HG02571 (cell line): ENCODE data around the gene WDCP.
"Not testable (repeated sequence)": the region's sequence is repeated elsewhere in the genome, so short reads cannot be mapped to it uniquely, and the experiment has no call there.

Experiments used
- ATAC-seq: cut with Tn5 transposase; IDR thresholded peaks from one replicate; pipeline ENCODE4 v1.9.1; 2021; ENCODE audit warnings: mild to moderate bottlenecking, moderate library complexity; ENCODE audit not compliant: unreplicated experiment

WDCP gene, protein sequence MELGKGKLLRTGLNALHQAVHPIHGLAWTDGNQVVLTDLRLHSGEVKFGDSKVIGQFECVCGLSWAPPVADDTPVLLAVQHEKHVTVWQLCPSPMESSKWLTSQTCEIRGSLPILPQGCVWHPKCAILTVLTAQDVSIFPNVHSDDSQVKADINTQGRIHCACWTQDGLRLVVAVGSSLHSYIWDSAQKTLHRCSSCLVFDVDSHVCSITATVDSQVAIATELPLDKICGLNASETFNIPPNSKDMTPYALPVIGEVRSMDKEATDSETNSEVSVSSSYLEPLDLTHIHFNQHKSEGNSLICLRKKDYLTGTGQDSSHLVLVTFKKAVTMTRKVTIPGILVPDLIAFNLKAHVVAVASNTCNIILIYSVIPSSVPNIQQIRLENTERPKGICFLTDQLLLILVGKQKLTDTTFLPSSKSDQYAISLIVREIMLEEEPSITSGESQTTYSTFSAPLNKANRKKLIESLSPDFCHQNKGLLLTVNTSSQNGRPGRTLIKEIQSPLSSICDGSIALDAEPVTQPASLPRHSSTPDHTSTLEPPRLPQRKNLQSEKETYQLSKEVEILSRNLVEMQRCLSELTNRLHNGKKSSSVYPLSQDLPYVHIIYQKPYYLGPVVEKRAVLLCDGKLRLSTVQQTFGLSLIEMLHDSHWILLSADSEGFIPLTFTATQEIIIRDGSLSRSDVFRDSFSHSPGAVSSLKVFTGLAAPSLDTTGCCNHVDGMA

DNA sequence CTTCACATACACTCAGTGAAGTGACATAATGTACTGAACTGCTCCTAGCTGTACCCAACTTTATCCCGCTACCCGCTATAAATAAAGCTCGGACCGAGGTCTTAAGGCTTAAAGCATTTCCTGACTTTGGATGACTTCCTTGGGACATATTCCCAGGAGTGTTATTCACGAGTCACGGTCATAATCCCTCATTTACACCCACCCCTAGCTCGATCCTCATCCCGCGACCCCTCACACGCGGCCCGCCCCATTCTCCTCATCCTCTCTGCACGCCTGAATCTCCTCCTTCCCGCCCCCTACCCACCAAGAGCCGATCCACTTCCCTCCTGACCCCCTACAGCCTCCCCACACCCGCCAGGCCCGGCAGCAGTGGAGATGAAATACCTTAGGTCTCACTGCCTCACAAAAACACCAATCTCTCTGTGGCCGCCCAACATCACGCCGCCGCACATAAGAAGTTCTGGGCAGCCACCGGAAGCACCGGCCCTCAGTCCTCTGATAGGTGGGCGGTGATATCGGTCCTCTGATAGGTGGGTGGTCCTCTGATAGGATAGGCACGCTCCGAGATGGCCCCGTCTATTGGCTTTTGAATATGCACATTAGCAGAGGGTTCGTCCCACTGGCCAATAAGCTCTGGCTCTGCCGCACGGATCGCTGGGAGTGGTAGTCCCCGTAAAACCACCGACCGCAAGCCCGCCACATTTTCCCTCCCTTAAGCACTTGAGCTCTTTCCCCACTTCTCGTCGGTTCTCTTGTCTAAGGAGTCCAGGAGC, at the start of gene WDCP:
TSS of gene WDCP (minus strand) at position 462 of the 773 bp plus-strand sequence. CDS start 7,897 bp downstream, outside the sequence.
- ATAC-seq = peak; percentile 99

- ATAC-seq = not testable (repeated sequence)
These were observed 48.0 kb upstream of the WDCP start for GRCh38 chr2:24095171-24095677.

DNA sequence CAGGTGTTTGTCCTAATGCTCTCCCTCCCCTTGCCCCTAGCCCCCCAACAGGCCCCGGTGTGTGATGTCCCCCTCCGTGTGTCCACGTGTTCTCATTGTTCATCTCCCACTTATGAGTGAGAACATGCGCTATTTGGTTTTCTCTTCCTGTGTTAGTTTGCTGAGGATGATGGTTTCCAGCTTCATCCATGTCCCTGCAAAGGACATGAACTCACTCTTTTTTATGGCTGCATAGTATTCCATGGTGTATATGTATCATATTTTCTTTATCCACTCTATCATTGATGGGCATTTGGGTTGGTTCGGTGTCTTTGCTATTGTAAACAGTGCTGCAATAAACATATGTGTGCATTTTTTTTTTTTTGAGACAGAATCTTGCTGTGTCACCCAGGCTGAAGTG, 46.1 kb upstream of the WDCP start:
- ATAC-seq = not testable (repeated sequence)

- ATAC-seq = no peak
These were observed 41.7 kb upstream of the WDCP start for GRCh38 chr2:24088821-24089359.

DNA sequence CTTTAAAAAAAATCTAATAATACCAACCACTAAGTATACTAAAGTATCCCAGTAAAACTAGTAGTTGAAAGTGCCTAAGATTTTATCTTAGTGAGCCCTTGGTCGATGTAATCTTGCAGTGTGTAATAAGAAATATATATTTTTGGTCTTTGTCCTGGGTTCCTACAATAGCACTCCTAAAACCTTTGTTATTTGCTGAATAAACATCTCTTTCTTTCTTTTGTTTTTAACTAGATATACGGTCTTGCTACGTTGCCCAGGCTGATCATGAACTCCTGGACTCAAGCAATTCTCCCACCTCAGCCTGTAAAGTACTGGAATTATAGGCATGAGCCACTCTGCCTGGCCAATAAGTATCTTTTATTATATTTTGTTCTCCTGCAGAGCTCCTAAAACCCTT, 39.8 kb upstream of the WDCP start:
- ATAC-seq = no peak

GRCh38 chr2:24086241-24086640, 39.0 kb upstream of the WDCP start:
- no peak for ATAC-seq

DNA sequence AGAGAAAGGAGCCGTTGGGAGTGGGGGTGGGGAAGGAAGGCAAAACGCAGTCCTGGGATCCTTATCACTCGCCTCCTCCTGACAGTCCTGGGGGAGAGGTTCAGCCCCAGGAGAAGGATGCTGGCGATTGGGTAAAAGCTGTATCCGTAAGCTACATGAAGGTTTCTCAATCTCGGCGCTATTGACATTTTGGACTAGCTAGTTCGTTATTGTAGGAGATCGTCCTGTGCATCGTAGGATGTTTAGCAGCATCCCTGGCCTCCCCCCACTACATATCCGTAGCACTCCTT, 38.0 kb upstream of the WDCP start:
- no peak for ATAC-seq

- peak; percentile 77 for ATAC-seq
These were observed 37.4 kb upstream of the WDCP start, which contains the start of gene TP53I3 for GRCh38 chr2:24084386-24085199. Gene TP53I3 (minus strand): TSS chr2:24084834. CDS start chr2:24084326, 508 bp downstream.

- ATAC-seq = peak; percentile 72
These were observed 36.6 kb upstream of the WDCP start for GRCh38 chr2:24083567-24084385.

GRCh38 chr2:24082787-24083566, 35.8 kb upstream of the WDCP start:
- ATAC-seq = no peak

GRCh38 chr2:24080701-24081100, 33.5 kb upstream of the WDCP start:
- ATAC-seq = no peak

- ATAC-seq = no peak
These were observed 30.7 kb upstream of the WDCP start for GRCh38 chr2:24077879-24078278.

DNA sequence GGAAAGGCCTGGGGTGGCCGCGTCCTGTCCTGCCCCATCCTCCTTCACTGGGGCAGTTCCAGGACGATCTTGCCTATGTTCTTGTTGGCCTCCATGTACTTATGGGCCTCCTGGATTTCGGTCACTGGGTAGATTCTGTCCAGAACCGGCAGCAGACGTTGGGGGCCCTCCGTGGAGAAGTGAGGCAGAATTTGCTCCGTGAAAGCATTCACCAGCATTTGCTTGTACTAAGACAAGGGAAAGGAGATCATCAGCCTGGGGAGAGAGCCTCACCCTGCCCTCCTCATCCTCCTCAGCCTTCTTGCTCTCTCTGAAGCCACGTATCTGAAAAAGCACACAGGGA, 30.3 kb upstream of the WDCP start:
- ATAC-seq = no peak

- no peak for ATAC-seq
These were observed 29.8 kb upstream of the WDCP start for GRCh38 chr2:24076849-24077534.

GRCh38 chr2:24075915-24076848, 29.0 kb upstream of the WDCP start, which contains the start of gene SF3B6:
Gene SF3B6 (minus strand): TSS chr2:24076326. CDS start chr2:24076229, 97 bp downstream.
- peak; percentile 94 for ATAC-seq

GRCh38 chr2:24075259-24075658, 28.1 kb upstream of the WDCP start:
- no peak for ATAC-seq

DNA sequence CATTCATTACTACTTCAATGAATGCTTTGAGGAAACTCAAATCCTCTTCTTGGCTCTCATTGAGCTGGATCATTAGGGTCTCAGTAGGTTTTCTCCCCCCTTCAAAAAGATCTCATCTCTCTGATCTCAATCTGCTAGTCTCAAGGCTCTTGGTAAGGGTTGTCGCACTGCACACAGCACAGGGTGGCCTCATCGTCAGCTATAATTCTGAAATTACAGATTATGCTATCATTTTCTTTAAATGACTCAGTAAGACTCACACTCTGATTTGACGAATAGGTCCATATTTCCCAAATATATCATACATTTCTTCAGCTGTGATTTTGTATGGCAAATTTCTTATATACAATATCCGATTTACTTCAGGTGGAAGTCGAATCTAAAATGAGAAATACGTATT, 26.6 kb upstream of the WDCP start:
- ATAC-seq = no peak
